Panc1 (cell line): ENCODE measurements around the gene GLRX5.

ENCODE experiments used
- CTCF ChIP-seq: fragments of 450-650 bp; IDR thresholded peaks from 2 replicates; pipeline ENCODE4 v1.5.1; 2017; ENCODE audit warnings: mild to moderate bottlenecking
- SIN3A ChIP-seq: IDR thresholded peaks from 2 replicates; pipeline ENCODE4 v1.6.1; 2012; ENCODE audit warnings: low read depth, mild to moderate bottlenecking, low read length, moderate library complexity, borderline replicate concordance; ENCODE audit not compliant: insufficient read depth
- TF ChIP-seq, protein P1 (sequence below), 2 experiments: IDR thresholded peaks; 2 replicates each; pipeline ENCODE4 v1.6.1; 2011 to 2012; ENCODE audit warnings: low read depth in 2 of 2, control low read depth in 1 of 2, low read length in 1 of 2, mild to moderate bottlenecking in 1 of 2, moderate library complexity in 1 of 2; ENCODE audit not compliant: insufficient read depth in 1 of 2

DNA sequence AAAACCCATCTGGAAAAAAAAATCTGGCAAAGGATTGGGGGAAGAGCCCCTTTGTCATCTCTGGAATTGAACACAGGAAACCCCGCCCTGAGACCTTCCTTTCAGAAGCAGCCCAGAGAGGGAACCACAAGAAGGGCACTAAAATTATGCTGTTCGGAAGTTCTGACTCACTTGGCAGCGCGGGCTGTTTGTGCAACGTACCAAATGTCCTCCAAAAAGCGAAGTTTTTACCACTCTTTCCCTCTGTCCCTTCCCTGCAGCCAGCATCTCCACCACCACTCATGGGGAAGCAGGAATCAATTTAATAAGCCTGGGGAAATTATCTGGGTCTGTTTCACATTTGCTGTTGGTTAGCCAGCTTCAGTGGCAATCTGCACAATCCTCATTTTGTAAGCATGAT lies 15.2 kb upstream of the GLRX5 start:
- TF ChIP-seq, protein P1, sequence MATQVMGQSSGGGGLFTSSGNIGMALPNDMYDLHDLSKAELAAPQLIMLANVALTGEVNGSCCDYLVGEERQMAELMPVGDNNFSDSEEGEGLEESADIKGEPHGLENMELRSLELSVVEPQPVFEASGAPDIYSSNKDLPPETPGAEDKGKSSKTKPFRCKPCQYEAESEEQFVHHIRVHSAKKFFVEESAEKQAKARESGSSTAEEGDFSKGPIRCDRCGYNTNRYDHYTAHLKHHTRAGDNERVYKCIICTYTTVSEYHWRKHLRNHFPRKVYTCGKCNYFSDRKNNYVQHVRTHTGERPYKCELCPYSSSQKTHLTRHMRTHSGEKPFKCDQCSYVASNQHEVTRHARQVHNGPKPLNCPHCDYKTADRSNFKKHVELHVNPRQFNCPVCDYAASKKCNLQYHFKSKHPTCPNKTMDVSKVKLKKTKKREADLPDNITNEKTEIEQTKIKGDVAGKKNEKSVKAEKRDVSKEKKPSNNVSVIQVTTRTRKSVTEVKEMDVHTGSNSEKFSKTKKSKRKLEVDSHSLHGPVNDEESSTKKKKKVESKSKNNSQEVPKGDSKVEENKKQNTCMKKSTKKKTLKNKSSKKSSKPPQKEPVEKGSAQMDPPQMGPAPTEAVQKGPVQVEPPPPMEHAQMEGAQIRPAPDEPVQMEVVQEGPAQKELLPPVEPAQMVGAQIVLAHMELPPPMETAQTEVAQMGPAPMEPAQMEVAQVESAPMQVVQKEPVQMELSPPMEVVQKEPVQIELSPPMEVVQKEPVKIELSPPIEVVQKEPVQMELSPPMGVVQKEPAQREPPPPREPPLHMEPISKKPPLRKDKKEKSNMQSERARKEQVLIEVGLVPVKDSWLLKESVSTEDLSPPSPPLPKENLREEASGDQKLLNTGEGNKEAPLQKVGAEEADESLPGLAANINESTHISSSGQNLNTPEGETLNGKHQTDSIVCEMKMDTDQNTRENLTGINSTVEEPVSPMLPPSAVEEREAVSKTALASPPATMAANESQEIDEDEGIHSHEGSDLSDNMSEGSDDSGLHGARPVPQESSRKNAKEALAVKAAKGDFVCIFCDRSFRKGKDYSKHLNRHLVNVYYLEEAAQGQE (IDR thresholded peaks at IDR 0.05; ENCODE audit: insufficient read depth in 1 of 2, low read depth in 2 of 2, low read length in 1 of 2): no peak
- TF ChIP-seq CTCF (no peak), SIN3A (no peak)
